COLO668 (cell line): ENCODE data around the gene GMEB2.

Source experiments
- DNase-seq: peaks from one replicate; lab custom pipeline; 2025; ENCODE audit not compliant: unreplicated experiment; lab: John Stamatoyannopoulos, UW

GMEB2 gene

DNA sequence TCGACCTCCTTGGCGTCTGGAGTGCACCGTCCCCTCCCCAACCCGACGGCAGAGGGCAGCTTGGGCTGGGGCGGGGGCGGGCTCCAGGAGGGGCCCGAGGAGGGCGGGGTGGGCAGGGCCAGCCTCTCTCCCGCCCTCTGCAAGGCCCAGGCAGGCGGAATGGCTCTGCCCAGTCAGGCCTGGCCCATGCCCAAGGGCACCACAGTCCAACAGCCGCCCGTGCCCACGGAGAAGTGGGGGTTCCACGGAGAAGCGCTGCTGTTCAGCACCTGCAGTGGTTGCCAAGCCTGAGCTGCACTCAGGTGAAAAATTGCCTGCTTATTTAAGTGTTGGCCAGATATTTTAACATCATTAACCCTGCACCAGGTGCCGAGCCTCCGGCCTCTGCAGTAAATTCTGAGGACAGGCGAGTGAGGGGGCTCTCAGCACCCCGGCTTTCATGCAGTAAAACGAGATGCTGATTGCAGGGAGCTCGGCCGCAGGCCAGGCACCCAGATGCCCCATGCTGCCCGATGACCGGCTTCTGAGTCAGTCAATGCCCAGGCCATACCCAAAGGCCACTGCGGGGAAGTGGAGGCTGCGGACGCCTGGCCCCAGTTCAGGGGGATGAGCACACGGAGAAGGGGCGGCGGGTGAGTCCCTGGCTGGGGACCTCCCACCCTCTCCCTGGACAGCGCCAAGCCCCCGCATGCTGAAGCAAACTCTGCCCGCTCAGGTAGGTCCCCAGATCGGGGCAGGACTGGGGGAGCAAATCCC lies 79.0 kb downstream of the GMEB2 start, which contains the start of gene SRMS:
Gene SRMS (minus strand): TSS at position 25 of the 756 bp plus-strand sequence. CDS start 286 bp downstream, outside the sequence.
- DNase-seq = no peak

DNA sequence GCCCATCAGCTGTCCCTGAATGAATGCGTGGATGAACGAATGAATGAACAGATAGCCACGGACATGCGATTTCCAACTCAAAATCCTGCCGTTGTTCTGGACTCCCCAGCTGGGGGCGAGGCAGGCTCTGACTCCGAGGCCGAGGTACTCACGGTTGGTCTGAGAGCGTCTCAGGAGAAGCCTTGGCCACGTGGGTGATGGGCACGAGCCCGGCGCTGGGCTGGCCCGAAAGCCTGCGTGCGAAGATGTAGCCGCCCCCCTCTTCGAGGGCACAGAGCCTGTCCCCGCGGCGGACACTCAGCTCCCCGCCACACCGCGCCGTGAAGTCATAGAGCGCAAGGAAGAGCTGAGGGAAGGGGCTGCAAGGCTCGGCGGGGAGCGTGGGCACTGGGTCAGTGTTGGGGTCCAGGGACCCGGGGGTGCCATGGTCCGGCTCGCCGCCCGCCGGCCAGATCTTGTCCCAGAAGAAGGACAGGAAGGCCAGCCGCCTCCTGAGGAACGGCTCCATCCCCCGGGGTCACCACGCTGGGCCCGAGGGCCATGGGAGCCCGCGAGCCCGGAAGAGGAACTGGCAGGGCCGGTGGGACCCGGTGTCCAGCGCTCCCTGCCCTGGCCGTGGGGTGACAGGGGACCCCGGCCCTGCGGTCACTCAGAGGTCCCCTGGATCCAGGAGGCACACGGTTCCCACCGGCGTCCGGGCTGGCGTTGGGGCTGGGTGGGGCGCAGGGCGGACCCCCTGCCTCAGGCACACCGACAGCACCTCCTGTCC lies 79.8 kb downstream of the GMEB2 start:
- DNase-seq = no peak

GRCh38 chr20:63546256-63546955 lies 80.5 kb downstream of the GMEB2 start:
- DNase-seq = peak; percentile 38

GRCh38 chr20:63545814-63546213 lies 81.1 kb downstream of the GMEB2 start:
- DNase-seq = peak; percentile 54

GRCh38 chr20:63544958-63545516 lies 81.9 kb downstream of the GMEB2 start:
- DNase-seq = peak; percentile 34

DNA sequence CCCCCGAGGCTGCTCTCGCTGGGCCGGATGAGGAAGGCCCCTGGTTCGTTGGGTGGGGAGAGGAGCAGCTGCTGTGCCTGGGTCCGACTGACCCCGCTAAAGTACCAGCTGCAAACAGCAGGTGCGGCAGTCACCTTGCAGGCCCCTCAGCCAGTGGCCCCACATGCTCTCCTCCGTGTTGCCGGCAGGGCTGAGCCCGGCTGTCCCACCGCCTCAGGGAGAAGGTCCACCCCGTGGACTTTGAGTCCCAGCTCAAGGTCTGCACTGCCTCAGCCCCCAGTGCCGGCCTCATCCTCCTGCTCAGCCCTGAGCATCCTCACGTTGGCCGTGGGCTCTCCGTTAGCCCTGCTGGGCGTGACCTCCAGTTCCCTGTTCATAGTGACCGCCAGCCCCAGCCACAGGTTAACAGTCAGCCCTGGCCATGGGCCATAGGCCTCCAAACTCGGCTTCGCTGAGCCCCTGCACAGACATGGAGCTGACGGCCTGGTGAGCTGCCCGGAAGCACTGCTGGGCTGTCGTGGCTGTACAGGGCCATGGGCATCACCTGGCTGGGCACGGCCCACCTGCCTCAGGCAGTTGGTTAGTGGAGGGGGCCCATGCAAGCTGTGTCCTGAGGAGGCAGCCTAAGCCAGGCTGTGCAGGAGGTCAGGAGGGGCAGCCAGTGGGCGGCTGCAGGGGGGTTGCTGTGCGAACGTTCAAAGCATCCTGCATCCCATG lies 82.5 kb downstream of the GMEB2 start:
- peak; percentile 35 for DNase-seq

DNA sequence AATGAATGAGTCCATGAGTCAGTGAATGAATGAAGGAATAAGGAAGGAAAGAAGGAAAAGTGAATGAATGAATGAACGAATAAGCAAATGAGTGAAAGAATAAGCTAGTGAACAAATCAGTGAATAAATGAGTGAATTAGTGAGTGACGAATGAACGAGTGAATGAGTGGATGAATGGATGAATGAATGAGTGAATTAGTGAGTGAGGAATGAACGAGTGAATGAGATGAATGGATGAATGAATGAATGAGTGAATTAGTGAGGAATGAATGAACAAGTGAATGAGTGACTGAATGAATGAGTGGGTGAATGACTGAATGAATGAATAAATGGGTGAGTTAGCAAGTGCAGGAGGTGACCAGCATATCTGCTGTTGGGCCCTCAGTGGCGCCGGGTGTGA lies 83.2 kb downstream of the GMEB2 start:
- no peak for DNase-seq

GRCh38 chr20:63543131-63543530 lies 83.8 kb downstream of the GMEB2 start:
- DNase-seq = no peak

GRCh38 chr20:63542696-63543095 lies 84.2 kb downstream of the GMEB2 start:
- DNase-seq = no peak

- DNase-seq = peak; percentile 69
Measured at GRCh38 chr20:63542031-63542559, 84.8 kb downstream of the GMEB2 start.

DNA sequence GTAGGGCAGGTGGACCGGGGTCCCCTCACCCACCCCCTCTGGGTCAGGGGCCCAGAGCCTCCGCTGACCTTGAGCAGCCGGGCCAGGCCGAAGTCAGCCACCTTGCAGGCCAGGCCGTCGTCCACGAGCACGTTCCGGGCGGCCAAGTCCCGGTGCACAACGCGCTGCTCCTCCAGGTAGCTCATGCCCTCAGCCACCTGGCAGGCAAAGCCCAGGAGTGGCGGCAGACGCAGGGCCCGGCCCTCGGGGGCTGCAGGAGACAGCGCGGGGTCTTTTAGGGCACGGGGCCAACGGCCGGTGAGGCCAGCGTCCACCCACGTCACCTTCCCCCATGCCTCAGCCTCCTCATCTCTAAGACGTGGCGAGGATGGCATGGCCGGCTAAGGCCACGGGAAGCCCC lies 85.5 kb downstream of the GMEB2 start:
- DNase-seq = no peak

DNA sequence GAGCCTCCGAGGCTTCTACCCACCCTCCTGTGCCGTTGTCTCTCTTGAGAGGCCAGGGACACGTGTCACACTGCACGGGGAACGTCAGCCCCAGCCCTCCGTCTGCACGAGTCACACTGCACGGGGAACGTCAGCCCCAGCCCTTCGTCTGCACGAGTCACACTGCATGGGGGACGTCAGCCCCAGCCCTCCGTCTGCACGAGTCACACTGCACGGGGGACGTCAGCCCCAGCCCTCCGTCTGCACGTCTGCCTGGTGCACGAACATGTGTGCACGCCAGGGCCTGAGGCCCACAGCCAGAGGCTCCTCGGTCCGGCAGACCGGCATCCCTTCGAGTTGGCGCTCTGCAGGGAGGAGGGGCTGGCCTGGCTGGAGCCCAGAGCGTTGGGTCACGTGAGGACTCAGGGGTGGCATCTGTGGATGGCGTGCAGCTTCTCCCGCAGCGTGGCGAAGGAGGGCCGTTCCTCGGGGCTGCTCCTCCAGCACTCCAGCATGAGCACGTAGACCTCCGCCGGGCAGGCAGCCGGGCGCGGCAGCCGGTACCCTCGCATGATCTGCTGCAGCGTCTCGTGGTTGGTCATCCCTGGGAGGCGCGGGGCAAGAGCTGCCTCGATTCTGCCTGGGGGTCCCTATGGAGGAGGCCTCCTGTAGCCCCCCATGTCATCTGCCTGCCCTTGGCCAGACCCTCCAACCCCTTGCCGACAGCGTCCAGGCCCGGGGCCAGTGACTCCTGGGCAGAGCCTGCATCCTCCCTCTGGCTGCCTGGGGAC lies 86.3 kb downstream of the GMEB2 start:
- no peak for DNase-seq

DNA sequence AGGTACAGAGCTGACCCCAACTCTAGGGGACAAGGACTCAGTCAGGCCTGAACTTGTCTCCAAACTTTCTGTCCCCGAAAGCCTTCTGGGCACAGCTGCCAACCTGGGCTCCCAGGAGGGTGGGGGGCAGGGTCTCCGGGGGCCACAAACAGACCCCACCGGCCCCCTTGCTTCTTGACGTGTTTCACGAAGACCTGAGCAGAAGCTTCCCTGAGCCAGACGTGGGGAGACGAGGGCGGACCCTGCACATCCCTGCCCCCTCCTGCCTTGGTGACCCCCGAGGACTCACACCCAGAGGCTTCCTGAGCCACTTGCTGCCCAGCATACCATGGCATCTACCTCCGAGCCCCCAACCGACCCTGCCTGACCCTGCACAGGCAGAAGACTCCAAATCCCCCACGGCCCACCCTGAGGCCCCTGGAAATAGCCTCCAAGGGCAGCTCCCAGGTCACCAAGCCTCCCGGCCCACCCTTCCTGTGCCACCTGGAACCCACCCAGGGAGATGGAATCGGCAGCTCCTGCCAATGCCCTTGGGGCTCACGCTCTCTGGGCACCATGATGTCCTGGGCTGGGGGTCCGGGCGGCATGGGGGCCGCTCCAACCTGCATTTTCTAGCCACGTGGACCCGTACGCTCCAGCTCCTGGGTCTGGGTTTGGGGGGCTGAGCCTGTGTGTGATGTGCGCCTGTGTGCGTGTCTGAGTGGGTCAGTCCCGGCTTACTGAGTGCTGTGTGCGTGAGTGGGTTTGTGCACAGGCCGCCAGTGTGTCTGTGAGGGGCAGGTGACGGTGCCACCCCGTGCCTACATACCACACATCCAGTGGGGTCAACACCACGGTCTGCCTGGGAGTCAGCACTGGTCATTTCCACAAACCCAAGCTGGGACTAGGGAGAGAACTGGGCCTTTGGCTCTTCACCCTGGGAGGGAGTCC lies 87.2 kb downstream of the GMEB2 start:
- DNase-seq = no peak

DNA sequence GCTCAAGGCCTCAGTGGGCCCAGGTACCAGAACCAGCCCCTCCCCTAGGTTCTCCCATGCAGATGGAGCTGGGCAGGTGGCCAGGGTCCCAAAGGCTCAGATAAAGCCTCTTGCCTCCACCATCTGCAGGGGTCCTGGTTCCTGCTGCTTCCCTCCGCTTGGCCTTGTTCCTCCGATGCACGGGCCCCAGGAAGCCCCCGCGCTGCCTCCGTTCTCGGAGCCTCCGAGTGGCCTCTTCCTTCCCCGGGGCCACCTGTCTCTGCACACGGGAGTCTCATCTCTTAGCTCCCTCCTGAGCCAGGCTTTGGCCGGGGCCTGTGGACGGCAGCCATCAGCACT lies 87.8 kb downstream of the GMEB2 start:
- no peak for DNase-seq

- DNase-seq = peak; percentile 75
Measured at GRCh38 chr20:63538204-63539091, 88.5 kb downstream of the GMEB2 start.
